Large intestine (tissue), 3 donors: Measurements from ENCODE around the gene EMILIN3. TPM values are rescaled to one million over a fixed set of nuclear protein-coding genes. Genes with fewer than 3 reads are reported as not detected.

Source experiments
- DNase-seq, 2 donors: peaks; one replicate each; pipeline versions ENCODE4 v3.0.0 to v3.0.0-alpha.2; 2013
- H3K27ac ChIP-seq: one replicate; pipeline ENCODE4 v1.5.1; 2013; ENCODE audit warnings: low read length
- H3K27me3 ChIP-seq: 2 replicates; pipeline ENCODE4 v1.6.1; 2013; ENCODE audit warnings: low read length; ENCODE audit not compliant: control insufficient read depth, insufficient read depth
- H3K36me3 ChIP-seq: 2 replicates; pipeline ENCODE4 v1.6.1; 2013; ENCODE audit warnings: low read length; ENCODE audit not compliant: control insufficient read depth, insufficient read depth
- H3K4me1 ChIP-seq: one replicate; pipeline ENCODE4 v1.6.1; 2013; ENCODE audit warnings: low read length; ENCODE audit not compliant: control insufficient read depth, insufficient read depth
- H3K4me3 ChIP-seq: one replicate; pipeline ENCODE4 v1.5.1; 2013; ENCODE audit warnings: low read length
- H3K9me3 ChIP-seq: one replicate; pipeline ENCODE4 v1.6.1; 2013; ENCODE audit warnings: mild to moderate bottlenecking, low read depth, low read length, moderate library complexity; ENCODE audit not compliant: control insufficient read depth
- WGBS: methylation state at CpG from one replicate; pipeline ENCODE4 v1.1.5; 2013; ENCODE audit warnings: low lambda C conversion rate; ENCODE audit not compliant: insufficient coverage; 5-methylcytosine and 5-hydroxymethylcytosine counted together
- polyA plus RNA-seq: library from polyadenylated mRNA; unstranded; fragments of 120-200 nt; gene quantifications from one replicate; pipeline ENCODE4 v1.2.1, GENCODE V29; 2013

Gene EMILIN3
- polyA plus RNA-seq, 1 donor, result 4.0 TPM

DNA sequence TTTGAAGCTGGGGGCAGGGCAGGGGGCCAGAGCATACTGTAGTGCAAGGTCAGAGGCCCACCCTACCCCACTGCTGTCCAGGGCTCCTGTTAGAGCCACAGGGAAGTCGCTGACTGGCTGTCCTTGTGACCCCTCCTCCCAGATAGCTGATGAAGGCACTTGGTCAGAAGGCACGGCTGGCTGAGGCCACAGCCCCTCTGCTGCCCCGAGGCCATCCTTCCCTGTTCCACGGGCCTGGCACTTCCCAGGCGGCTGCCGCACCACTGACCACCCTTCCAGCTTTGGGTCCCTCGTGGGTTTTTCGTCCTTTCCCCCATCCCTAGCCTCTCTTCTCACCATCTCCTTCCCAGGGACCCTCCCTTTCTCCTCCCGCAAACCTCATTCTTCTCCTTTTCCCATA lies 9.2 kb upstream of the EMILIN3 start:
- Histone ChIP-seq H3K4me3 (no peak overlapping the region), H3K27me3 (peaks cover 5% of the 10 kb centered on the region), H3K9me3 (peaks cover 8% of the 10 kb centered on the region), H3K27ac (no peak overlapping the region), H3K36me3 (no peaks in the 10 kb centered on the region), H3K4me1 (no peaks in the 10 kb centered on the region)
- no peak for DNase-seq
- 100% methylated on average over 1 of the region's 9 CpGs for WGBS

DNA sequence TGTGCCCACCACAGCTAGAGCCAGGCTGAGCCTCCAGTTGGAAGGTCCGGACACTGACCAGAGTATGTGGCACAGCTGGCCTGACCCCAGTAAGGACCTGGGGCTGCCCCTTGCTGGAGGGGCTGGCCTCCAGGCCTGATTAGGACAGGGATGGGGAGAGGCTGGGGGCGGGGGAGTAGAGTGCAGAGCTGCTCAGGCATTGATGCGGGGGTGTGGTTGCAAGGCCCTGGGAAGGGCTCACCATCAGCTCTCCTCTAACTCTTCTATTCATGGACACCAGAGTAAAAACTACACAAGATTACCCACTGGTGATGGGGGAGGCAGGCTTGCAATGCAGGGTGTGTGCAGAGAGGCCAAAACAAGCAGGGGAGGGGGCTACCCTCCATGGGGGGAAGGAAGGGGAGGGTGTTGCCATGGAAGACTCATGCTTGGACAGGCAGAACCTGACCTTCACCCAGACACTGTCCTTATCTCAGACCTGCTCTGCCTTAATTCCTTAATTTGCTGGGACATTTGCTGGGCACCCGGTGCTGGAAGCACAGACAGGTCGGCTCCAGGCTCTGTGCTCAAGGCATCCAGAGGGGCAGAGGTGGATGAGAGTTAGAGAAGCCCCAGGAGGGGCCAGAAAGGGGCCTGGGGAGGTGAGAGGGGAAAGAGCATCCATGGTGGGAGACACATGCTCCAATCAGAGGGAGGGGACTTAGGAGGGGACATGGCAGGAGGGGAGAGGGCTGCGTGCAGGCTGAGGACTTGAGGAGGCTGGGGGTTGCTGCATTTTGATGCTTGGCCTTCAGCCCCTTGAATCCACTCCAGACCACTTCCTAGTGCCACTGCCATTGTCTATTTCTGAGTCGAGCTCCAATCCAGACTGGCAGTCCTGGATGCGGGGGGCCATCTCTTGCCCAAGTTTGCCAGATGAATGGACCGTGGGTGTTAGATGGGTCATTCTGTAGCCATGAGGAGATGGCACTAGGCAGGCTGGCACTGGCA lies 7.6 kb upstream of the EMILIN3 start:
- H3K27ac ChIP-seq, result no peak overlapping the region
- no peak for DNase-seq
- WGBS, result no CpG with 5 or more reads among the region's 9 CpGs

GRCh38 chr20:41373251-41373783 lies 6.7 kb upstream of the EMILIN3 start:
- Histone ChIP-seq H3K27ac (no peak overlapping the region), H3K9me3 (peaks cover 9% of the 10 kb centered on the region), H3K27me3 (peaks cover 5% of the 10 kb centered on the region), H3K36me3 (no peaks in the 10 kb centered on the region), H3K4me1 (no peaks in the 10 kb centered on the region), H3K4me3 (no peak overlapping the region)
- DNase-seq, result no peak
- 80% methylated on average over 1 of the region's 11 CpGs for WGBS

More for the DNA sequence above, 7.6 kb upstream of the EMILIN3 start:
- no peaks in the 10 kb centered on the region for H3K4me1 ChIP-seq
- H3K9me3 ChIP-seq, result peaks cover 9% of the 10 kb centered on the region
- no peaks in the 10 kb centered on the region for H3K36me3 ChIP-seq
- peaks cover 5% of the 10 kb centered on the region for H3K27me3 ChIP-seq
- no peak overlapping the region for H3K4me3 ChIP-seq

GRCh38 chr20:41371371-41371770 lies 4.8 kb upstream of the EMILIN3 start:
- Histone ChIP-seq H3K9me3 (peaks cover 9% of the 10 kb centered on the region), H3K4me1 (no peaks in the 10 kb centered on the region), H3K36me3 (no peaks in the 10 kb centered on the region), H3K27ac (no peak overlapping the region), H3K4me3 (no peak overlapping the region), H3K27me3 (peaks cover 15% of the 10 kb centered on the region)
- no CpG with 5 or more reads among the region's 4 CpGs for WGBS
- no peak for DNase-seq

GRCh38 chr20:41370176-41370575 lies 3.6 kb upstream of the EMILIN3 start:
- peaks cover 24% of the 10 kb centered on the region for H3K27me3 ChIP-seq
- no peak overlapping the region for H3K27ac ChIP-seq
- no peak overlapping the region for H3K4me3 ChIP-seq
- H3K9me3 ChIP-seq, result peaks cover 9% of the 10 kb centered on the region
- no peaks in the 10 kb centered on the region for H3K4me1 ChIP-seq
- 100% methylated on average over 1 of the region's 5 CpGs for WGBS
- H3K36me3 ChIP-seq, result no peaks in the 10 kb centered on the region
- DNase-seq, result no peak

GRCh38 chr20:41369673-41370072 lies 3.1 kb upstream of the EMILIN3 start:
- no peak for DNase-seq
- WGBS, result 100% methylated on average over 1 of the region's 2 CpGs
- no peak overlapping the region for H3K4me3 ChIP-seq
- no peaks in the 10 kb centered on the region for H3K4me1 ChIP-seq
- H3K27me3 ChIP-seq, result peaks cover 29% of the 10 kb centered on the region
- H3K27ac ChIP-seq, result no peak overlapping the region
- no peaks in the 10 kb centered on the region for H3K36me3 ChIP-seq
- peaks cover 9% of the 10 kb centered on the region for H3K9me3 ChIP-seq

DNA sequence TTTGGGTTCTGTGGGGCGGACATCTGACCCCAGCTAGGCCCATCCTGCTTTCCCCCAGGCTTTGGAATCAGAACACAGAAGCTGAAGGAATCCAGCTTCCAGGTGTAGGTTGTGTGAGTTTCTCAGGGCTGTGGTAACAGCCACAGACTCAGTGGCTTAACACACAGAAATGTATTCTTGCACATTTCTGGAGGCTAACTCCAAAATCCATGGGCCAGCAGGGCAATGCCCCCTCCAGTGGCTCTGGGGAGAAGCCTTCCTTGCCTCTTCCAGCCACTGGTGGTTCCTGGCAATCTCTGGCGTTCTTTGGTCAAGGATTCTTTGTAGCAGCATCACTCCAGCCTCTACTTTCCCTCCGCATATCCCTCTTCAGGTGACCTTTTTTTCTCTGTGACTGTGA lies 1.3 kb upstream of the EMILIN3 start:
- Histone ChIP-seq H3K9me3 (peaks cover 9% of the 10 kb centered on the region), H3K4me3 (no peak overlapping the region), H3K27ac (no peak overlapping the region), H3K27me3 (peaks cover 42% of the 10 kb centered on the region), H3K36me3 (no peaks in the 10 kb centered on the region), H3K4me1 (no peaks in the 10 kb centered on the region)
- 80% methylated on average over 1 of the region's 3 CpGs for WGBS
- no peak for DNase-seq

GRCh38 chr20:41367393-41367695 lies 726 bp upstream of the EMILIN3 start:
- DNase-seq, result no peak
- Histone ChIP-seq H3K9me3 (peaks cover 9% of the 10 kb centered on the region), H3K27ac (no peak overlapping the region), H3K27me3 (peaks cover 42% of the 10 kb centered on the region), H3K4me1 (no peaks in the 10 kb centered on the region), H3K36me3 (no peaks in the 10 kb centered on the region), H3K4me3 (no peak overlapping the region)
- WGBS, result 100% methylated on average over 2 of the region's 13 CpGs

- H3K36me3 ChIP-seq, result peaks cover 6% of the 10 kb centered on the region
- WGBS, result no CpG with 5 or more reads among the region's 76 CpGs
- H3K9me3 ChIP-seq, result peaks cover 3% of the 10 kb centered on the region
- H3K27me3 ChIP-seq, result peaks cover 42% of the 10 kb centered on the region
- no peaks in the 10 kb centered on the region for H3K4me1 ChIP-seq
- peak in 1 of 2 donors; percentile 32 for DNase-seq
- peak overlapping the region; percentile 16 for H3K4me3 ChIP-seq
- H3K27ac ChIP-seq, result no peak overlapping the region
Observed at GRCh38 chr20:41365777-41366545, 657 bp downstream of the EMILIN3 start.

GRCh38 chr20:41364967-41365765 lies 1.5 kb downstream of the EMILIN3 start:
- H3K27ac ChIP-seq, result no peak overlapping the region
- peaks cover 12% of the 10 kb centered on the region for H3K36me3 ChIP-seq
- no peak for DNase-seq
- no peak overlapping the region for H3K4me3 ChIP-seq
- no peaks in the 10 kb centered on the region for H3K9me3 ChIP-seq
- peaks cover 42% of the 10 kb centered on the region for H3K27me3 ChIP-seq
- no peaks in the 10 kb centered on the region for H3K4me1 ChIP-seq
- 80% methylated on average over 1 of the region's 19 CpGs for WGBS
